Inflammatory macrophage treated with lipopolysaccharide for 4 hours (primary cell): ENCODE measurements around the gene FGD3.

Experiments used
- DNase-seq: peaks from one replicate; pipeline ENCODE4 v3.0.0-alpha.2; 2020

The FGD3 gene

DNA sequence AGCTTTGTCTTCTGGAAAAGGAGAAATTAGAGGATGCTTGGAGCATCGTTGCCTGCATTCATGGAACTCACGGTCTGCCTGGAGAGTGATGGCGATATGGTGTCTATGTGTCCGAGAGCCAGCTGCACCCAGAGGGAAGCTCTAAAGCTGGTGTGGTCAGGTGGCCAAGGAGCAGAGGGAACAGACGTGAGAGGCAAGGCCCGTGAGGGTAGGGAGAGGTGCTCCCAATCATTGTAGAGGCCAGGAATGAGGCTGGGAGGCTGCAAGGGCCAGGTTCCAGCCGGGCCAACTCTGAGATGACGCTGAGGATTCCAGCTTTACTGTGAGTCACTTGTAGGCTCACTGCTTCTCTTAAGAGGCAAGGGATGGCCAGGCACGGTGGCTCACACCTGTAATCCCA is 7.6 kb downstream of the FGD3 start:
- DNase-seq: no peak

DNA sequence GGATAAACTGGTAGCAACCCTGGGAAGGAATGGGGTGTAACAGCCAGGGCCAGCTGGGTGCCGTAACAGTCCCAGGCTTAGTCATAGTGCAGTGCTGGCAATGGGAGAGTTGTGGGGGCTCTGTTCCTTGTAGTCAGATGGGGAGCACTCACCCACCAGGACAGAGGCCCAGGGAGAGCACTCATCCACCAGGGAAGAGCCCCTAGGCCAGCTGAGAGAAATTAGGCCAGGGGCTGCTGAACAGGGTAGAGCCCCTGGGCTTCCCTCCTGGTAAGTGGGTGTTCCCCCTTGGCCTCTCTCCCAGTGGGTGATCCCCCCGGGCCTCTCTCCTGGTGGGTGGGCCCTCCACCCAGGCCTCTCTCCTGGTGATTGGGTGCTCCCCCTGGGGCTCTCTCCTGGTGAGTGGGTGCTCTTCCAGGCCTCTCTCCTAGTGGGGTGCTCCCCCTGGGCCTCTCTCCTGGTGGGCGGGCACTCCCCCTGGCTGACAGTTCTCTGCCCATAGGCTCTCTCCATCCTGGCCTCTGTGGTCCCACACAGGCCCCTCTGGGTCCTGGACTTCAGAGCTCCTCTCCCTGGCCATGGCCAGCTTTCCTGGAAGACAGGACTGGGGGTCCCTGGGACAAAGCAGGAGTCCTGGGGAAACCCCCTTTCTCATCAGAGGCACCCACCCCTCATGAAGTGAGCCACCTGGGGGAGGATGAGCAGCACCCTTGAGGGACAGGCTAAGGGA is 13.4 kb downstream of the FGD3 start:
- no peak for DNase-seq

DNA sequence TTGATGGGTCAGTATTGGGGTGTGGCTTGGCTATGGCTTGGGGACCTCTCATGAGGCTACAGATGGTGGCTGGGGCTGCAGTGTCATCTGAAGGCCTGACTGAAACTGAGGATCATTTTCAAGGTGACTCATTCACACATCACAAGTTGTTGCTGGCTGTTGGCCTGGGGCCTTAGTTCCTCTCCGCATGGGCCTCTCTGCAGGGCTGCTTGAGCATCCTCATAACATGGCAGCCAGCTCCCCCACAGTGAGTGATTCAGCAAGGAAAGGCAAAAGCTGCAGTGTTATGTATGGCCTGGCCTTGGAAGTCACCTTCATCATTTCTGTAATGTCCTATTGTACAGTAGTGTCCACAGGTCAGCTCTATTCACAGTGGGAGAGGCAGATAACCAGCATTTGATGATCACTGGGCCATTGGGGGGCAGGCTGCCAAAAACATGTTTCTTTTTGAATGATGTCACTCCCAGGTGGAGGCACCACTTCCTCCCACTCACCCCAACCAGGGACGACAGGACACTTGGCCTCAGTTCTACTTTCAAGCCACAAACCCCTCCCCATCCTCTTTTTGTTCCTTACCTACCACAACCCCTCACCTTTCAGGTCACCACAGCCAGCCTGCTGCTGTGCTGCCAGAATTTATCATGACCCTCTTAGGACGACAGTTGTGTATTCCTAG is 14.4 kb downstream of the FGD3 start:
- peak; percentile 35 for DNase-seq

DNA sequence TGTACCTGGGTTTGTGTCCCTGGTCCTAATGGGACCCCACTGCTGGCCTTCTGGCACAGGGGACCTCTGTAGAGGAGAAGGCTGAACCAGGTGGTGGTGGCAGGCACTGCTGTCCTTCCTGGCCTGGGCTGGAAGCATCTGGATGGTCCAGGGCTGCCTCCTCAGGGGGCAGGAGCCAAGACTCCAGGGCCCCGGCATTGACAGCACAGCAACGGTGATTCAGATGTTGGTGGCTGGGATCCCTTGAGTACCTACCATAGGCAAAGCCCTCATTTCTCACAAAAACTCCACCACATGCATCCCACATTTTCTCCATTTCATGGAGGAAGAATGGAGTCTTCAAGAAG is 15.0 kb downstream of the FGD3 start:
- no peak for DNase-seq

DNA sequence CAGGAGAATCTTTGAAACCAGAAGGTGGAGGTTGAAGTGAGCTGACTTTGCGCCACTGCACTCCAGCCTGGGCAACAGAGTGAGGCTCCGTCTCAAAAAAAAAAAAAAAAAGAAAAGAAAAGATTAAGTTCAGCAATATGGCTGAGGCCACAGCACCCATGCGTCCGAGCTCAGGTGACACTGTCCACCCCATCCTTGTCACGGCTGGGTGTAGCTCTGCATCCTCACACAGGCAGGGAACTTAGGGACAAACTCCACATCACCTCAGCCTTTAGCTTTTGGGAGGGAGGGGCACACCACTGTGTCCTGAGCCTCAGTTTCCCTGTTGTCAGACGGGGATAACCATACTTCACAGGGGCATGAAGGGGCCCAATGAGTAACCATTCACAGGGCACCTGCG is 15.5 kb downstream of the FGD3 start:
- DNase-seq: no peak

DNA sequence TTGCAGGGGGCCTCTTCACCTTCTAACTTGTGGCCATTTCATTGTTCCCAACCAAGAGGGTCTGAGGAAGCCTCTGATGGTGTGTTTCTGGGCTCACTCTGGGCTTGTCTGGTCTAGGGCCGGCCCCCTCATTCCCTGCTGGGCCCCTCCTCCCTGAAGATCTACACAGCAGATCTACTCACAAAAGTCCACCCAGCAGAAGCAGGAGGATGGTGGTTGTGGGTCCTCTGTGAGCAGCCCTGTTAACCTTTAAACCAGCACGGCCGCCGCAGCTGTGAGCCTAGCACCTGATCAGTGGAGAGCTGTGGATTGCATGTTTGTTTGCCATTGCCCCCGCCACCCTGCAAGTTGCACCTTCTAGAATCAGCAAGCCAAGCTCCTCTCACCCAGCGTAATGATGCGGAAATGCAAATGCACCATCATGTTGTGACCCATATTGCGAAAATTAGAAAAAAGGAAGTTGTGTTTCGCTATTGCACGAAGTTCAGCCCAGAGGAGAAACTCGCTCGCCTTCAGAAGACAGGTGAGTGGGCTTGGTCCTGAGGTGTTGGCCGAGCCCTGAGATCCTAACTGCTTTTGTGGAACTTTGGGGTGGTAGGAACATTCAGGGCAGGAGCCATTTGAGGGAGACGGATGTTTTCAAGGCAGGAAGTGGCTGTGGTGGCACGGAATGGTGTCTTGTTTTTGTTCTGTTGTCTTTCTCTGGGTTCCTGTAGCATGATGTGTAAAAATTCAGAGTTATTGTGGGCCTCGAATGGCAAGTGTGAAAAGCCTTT is 16.7 kb downstream of the FGD3 start:
- peak; percentile 92 for DNase-seq

DNA sequence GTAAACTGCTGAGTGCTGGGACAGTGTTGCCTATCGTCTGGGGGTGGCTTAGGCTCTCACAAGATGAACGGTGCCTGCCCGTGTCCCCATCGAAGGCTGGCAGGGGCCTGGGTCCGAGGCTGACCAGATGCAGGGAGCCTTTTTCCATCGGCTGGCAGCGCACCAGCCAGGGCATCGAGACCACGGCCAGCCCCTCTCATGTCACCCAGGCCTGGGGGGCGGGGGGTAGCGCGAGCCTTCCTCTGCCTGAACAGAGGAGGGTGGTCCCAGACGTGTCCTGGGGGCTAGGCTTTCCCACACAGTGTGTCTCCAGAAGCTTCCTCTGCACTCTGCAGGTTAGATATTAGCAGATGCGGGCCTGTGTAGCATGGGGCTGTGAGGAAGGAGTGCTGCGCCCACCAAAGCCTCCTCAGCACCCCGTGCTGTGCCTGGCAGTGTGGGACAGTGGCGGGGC is 17.3 kb downstream of the FGD3 start:
- DNase-seq: no peak

DNA sequence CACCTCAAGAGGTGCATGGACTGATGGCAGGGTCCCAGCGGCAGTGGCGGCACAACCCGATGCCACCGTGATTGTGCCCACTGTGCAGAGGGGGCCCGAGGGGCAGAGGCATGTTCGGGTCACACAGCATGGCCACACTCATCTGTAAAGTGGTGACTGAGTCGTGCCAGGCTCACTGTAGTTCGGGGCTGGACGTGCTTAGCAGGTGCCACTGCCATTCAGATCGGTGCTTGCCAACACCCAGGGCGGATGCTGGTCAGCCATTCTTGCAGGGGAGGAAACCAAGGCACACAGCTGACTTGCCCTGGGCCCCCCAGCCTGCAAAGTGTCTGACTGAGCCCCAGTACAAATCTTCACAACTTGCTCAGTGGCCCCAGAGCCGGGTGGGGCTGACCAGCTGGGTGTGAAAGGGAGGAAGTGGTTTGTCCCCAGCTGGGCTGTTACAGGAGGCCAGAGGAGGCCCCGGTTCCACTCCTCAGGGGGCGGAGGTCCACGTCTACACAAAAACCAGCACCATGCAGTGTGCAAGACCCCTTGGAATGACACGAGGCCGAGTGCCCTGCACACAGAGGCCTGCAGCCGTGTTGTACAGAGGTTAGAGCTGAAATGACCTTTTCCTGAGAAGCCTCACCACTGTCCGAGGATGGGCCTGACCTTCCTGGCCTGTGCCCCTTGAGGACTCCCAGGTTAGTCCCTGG is 17.9 kb downstream of the FGD3 start:
- DNase-seq: peak; percentile 57

DNA sequence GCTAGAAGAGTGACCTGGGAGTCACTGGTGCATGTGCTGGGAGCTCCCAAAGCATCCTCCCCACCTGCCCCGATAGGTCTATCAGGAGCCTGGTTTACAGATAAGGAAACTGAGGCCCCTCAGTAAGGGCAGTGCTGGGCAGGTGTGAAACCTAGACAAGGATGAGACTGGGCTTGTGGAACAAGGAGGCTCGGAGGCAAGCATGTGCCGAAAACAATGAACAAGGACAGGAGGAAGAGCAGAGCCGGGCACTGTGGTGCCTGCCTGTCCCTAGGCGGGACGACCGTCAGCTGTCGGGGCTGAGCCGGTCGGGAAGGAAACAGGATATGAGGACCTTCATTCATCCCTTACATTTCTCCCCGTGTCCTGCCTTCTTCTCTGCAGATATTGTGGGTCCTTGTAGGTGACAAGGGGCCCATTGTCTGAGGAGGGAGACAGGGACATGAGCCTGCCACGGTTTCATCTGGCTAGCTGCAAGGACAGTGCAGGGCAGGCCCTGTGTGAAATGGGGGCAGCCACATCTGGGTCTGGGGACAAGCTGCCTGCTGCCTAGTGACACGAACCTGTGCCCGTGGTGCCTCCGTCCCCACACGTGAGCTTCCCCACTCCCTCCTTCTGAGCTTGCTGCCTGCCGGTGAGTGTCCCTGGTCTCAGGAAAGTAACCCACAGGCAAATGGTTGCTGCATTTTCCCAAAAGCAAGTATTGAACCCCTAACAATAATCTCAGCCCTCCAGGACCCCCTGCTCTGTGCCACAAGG is 18.6 kb downstream of the FGD3 start:
- no peak for DNase-seq

DNA sequence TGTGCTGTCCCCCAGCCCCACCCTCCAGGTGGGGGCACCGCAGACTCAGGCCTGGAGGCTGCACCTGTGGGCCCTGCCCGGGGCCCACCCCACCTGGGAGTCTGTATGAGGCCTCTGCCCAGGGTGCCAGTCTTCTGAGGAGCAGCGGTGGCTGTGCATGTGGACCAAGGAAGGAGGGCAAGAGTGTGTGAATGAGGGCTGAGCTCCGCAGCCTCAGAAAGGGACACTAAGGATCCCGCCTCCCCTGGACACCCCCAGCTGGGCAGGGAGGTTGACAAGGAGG is 19.1 kb downstream of the FGD3 start:
- no peak for DNase-seq

DNA sequence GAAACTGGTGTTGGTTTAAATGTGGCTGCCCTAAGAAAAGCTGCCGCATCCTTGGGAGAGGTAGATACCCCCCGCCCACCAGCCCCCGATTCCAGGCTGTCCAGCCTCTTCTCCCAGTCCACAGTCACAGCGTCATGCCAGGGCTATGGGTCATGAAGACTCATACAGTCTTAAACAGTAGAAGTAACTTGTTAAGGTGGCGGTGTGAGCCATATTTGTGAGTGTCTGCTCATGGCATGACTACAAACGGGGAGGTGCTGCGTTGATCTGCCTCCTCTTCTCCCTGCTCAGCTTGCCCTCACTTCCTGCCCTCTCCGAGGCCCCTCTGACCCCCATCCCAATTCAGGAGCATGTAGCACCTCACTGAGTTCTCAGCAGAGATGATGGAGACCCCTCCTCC is 20.8 kb downstream of the FGD3 start:
- no peak for DNase-seq

DNA sequence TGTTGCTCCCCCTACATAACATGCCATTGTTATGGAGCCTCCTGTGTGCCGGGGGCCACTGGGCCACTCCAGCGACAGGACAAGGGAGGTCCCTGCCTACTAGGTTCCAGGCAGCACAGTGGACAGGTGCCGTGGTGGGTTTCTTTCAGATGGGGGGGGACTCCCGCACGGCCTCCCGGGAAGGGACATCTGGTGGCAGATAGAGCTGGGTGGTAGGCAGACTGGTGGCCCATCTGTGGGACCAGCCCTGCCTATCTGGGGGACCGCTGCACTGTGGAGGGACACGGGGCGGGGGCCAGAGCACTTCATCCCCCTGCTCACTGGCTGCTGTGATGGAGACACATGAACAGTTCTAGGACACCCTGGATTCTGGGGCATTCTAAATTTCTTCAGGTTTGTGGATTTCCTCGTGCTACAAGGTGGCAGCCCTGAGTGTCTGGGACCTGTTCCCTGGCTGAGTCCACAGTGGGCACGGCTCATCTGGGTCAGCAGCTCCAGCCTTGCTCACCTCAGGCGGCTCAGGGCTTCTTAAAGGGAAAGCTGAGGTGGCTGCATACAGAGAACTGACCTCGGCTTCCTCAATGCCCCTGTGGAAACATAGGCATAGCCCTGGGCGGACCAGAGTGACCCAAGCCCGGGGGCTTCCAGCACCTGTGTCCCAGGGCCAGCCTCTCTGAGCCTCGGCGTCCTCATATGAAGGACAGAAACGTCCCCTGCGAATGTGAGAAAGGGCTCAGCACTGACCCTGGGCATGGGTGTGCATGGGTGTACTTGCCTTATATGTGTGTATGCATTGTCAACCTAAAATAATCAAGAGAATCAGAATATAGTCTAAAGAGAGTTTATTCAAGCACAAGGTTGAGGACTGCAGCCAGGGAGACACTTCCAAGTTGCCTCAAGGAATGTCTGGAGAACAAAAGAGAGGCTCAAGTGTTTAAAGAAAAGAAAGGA is 22.5 kb downstream of the FGD3 start:
- DNase-seq: no peak

DNA sequence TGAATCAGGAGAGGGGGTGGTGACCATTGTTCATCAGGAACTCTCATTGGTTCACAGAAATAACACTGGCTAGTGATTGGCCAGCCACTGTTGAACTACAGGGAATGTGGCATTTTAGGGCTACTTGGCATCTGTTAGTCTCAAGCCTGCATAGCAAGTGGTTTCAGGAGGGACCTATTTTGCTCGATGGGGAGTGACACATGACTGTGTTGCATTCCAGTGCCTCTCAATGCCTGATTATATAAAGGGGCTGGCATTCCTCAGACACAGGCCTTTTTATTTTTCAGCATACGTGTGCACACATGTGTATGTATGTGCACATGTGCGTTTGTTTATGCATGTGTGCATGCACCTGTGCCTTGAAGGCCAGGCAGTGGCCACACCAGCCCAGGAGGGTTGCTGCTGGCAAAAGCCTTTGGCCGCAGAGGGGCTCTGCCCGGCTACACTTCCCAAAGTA is 23.2 kb downstream of the FGD3 start:
- peak; percentile 25 for DNase-seq

DNA sequence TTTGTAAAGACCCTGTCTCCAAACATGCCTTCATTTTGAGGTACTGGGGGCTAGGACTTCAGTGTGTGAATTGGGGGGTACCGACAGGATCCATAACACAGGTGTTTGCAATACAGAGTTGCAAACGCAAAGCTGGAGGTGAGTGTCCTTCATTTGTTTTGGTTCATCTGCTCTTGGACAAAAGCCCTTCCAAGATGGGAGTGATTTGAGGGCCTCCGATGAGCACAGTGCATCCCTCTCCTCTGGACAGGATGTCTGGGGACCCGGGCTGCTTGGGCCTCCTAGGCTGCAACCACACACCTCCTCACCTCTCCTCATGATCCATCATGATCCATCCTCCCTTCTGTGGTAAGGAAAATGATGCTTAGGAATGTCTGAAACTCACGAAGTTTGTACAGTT is 23.8 kb downstream of the FGD3 start:
- DNase-seq: no peak

DNA sequence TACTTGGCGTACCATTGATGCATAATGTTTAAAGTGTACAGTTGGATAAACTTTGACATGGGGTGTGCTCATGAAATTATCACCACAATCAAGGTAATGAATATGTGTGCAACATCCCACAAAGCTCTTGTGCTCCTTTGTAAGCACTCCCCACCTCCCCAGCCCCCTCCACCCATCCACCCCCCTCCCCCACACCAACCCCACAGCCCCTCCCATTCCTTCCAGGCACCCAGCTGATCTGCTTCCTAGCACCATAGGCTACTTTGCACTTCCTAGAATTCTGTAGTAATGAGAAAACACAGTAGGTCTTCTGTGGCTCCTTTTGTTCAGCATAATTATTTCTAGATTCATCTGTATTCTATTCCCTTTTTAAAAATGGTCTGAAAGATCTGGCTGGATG is 24.5 kb downstream of the FGD3 start:
- DNase-seq: no peak

DNA sequence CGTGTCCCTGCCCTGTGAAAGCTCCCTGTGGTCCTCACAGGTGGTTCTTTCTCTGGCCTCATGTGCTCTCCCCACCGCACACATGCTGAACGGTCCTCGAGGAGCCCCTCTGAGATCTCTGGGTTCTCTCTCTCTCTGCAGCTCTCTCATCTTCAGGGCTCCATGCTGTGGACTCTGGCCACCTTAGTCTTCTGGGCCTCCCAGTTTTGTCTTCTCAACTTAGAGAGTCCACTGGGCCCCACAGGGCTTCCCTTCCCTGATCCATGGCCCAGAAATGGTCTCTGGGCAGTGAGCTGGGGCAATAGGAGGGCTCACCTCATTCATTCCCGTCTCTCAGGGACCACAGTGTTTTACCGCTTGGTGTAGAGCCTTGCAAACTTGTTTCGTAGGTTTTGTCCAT is 26.4 kb downstream of the FGD3 start:
- DNase-seq: no peak

DNA sequence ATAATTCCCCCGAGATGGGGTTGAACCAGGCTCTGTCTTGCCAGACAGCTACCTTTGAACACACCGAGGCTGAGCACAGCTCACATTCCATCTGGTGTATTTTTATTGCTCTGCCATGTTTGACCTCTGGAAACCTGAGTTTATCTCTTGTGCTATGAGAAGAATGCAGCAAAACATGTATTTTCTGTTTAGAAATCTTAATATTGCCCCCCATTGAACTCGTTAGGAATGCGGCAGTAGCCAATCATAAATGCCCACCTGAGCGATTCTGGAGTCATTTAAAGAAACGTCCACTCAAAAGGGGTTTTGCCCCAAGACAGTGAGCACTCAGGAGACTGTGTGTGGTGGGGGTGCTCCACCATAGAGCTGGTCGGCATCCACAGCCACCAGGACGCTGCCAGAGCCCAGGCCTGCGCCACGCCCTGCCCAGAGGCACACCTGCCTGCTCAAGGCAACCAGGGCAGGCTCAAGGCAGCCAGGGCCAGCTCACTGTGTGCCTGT is 26.9 kb downstream of the FGD3 start:
- DNase-seq: no peak

DNA sequence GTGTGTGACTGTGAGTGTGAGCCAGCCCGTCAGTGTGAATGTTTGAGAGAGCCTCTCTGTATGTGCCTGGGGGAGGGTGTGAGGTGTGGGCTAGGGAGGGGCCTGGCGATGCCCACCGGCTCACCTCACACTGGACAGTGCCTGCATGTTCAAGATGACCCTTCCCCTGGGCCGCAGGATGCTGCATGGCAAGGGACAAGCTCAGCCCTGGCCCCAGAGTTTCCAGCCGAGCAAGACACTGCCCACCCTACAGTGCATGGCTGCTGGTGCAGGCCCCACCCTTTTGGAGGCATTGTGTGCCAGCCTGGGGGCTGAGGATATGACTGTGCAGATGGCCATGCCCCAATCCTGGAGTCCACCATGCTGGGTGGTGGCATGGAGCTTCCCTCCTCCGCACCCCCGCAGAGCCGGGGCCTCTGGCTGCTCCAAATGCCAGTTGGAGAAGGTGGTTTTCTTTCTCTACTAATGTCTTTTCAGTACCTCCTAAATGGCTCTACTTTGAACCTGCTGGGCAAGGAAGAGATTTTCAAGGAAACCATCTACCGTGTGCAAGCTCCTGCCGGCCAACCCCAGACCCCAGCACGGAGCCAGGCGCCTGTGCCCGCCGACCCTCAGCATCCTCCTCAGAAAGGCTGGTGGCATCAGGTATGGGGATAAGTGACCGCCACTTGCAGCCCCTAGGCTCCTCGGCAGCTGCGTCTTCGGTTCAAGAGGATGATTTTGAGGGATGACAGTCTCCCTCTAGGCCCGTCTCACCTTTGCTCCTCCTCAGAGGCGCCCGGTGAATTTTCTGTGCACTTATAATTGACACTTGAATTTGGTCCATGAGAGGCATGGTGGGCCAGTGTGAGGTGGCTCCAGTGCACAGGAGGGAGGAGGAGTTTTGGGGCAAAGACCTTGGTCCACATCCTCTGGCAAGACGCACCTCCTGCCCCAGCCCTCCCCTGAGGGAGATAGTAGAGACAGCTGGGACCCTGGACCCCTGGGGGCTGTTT is 27.7 kb downstream of the FGD3 start:
- DNase-seq: no peak

DNA sequence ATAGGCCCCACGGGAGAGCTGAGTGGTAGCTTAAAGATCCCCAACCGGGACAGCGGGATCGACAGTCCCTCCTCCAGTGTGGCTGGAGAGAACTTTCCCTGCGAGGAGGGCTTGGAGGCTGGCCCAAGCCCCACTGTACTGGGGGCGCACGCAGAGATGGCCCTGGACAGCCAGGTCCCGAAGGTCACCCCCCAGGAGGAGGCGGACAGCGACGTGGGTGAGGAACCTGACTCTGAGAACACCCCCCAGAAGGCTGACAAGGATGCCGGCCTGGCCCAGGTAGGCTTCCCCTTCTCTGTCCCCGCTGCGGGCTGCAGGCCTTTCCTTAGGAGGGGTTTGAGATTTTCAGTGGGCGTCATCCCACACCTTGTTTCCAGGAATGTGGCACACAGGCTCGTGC is 29.1 kb downstream of the FGD3 start:
- DNase-seq: no peak

DNA sequence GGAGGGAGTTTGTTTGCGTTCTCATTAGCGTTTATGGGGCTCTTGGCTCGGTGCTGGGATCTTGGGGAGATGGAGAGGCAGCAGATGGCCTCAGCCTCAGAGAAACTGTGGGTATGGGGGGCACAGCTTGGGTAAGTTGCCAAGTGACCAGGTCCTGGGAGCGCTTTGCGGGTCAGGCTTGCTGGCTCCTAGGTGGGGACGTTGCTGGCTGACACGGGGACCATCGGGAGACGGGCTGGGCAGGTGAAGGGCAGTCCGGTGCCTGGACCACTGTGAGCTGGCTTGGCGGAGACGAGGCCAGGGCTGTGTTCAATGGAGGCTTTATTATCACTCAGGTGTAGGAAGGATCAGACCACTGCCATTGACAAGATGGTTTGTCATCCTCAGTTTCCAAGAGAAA is 30.0 kb downstream of the FGD3 start:
- no peak for DNase-seq
